MM.1S (cell line): ENCODE measurements around the gene BEND7.

Experiments used
- DNase-seq: peaks from one replicate; pipeline ENCODE4 v3.0.0-alpha.2; 2015
- H2AFZ ChIP-seq: fragments of 300-600 bp; sonication (generic); 2 replicates; pipeline ENCODE4 v1.6.0; 2016; ENCODE audit warnings: antibody characterized with exemption, low read length
- H3F3A ChIP-seq: fragments of 300-600 bp; sonication (generic); 2 replicates; pipeline ENCODE4 v1.6.1; 2016; ENCODE audit warnings: mild to moderate bottlenecking, antibody characterized with exemption, low read length, moderate library complexity, mixed read lengths; ENCODE audit not compliant: insufficient read depth
- H3K27ac ChIP-seq: fragments of 300-600 bp; sonication (generic); 2 replicates; pipeline ENCODE4 v1.5.1; 2016; ENCODE audit warnings: mild to moderate bottlenecking, low read length
- H3K27me3 ChIP-seq: fragments of 300-600 bp; sonication (generic); replicated peaks from 2 replicates; pipeline ENCODE4 v1.6.0; 2016; ENCODE audit warnings: low read length; ENCODE audit not compliant: insufficient read depth
- H3K36me3 ChIP-seq: fragments of 300-600 bp; sonication (generic); replicated peaks from 2 replicates; pipeline ENCODE4 v1.6.1; 2016; ENCODE audit warnings: mild to moderate bottlenecking, low read length, mixed read lengths; ENCODE audit not compliant: insufficient read depth
- H3K4me1 ChIP-seq: fragments of 300-600 bp; sonication (generic); 2 replicates; pipeline ENCODE4 v1.6.1; 2016; ENCODE audit warnings: low read length, mixed read lengths
- H3K4me2 ChIP-seq: fragments of 300-600 bp; sonication (generic); 2 replicates; pipeline ENCODE4 v1.6.0; 2016; ENCODE audit warnings: low read depth, low read length
- H3K4me3 ChIP-seq: fragments of 300-600 bp; sonication (generic); 2 replicates; pipeline ENCODE4 v1.5.1; 2016; ENCODE audit warnings: low read length, mixed read lengths
- H3K79me2 ChIP-seq: fragments of 300-600 bp; sonication (generic); 2 replicates; pipeline ENCODE4 v1.6.1; 2016; ENCODE audit warnings: mixed run types, low read length, mixed read lengths
- H3K9ac ChIP-seq: fragments of 300-600 bp; sonication (generic); 2 replicates; pipeline ENCODE4 v1.6.1; 2016; ENCODE audit warnings: low read length, mixed read lengths
- H3K9me2 ChIP-seq: fragments of 300-600 bp; sonication (generic); replicated peaks from 2 replicates; pipeline ENCODE4 v1.6.1; 2016; ENCODE audit warnings: mild to moderate bottlenecking, low read length, mixed read lengths; ENCODE audit not compliant: insufficient read depth
- H3K9me3 ChIP-seq: fragments of 300-600 bp; sonication (generic); replicated peaks from 2 replicates; pipeline ENCODE4 v1.6.1; 2016; ENCODE audit warnings: mild to moderate bottlenecking, low read length, mixed read lengths; ENCODE audit not compliant: insufficient read depth
- H4K20me1 ChIP-seq: fragments of 300-600 bp; sonication (generic); 2 replicates; pipeline ENCODE4 v1.6.1; 2016; ENCODE audit warnings: mild to moderate bottlenecking, low read length, moderate library complexity, mixed read lengths; ENCODE audit not compliant: insufficient read depth
- CTCF ChIP-seq: fragments of 300-600 bp; sonication (generic); IDR thresholded peaks from 2 replicates; pipeline ENCODE4 v1.5.1; 2016; ENCODE audit warnings: antibody characterized with exemption, low read length, mixed read lengths
- EZH2 ChIP-seq: fragments of 300-600 bp; sonication (generic); optimal IDR thresholded peaks from 2 replicates; pipeline ENCODE3; 2017; ENCODE audit warnings: low read depth, mild to moderate bottlenecking, antibody characterized with exemption, low read length, mixed read lengths
- EZH2phosphoT487 ChIP-seq: fragments of 300-600 bp; sonication (generic); IDR thresholded peaks from 2 replicates; pipeline ENCODE4 v1.6.1; 2018; ENCODE audit warnings: antibody characterized with exemption, low read length

The BEND7 gene

GRCh38 chr10:13535346-13535745 lies 6.5 kb upstream of the BEND7 start:
- Histone ChIP-seq H3K4me1 (no peaks in the 10 kb centered on the region), H3K9me3 (no peaks in the 10 kb centered on the region), H3K9ac (no peak overlapping the region), H3K4me2 (no peak overlapping the region), H3K9me2 (no peaks in the 10 kb centered on the region), H3F3A (no peaks in the 10 kb centered on the region), H4K20me1 (no peaks in the 10 kb centered on the region), H3K79me2 (no peaks in the 10 kb centered on the region), H3K36me3 (no peaks in the 10 kb centered on the region), H3K4me3 (no peak overlapping the region), H3K27ac (no peak overlapping the region), H3K27me3 (no peaks in the 10 kb centered on the region), H2AFZ (no peak overlapping the region)
- no peak for DNase-seq
- no peak for TF ChIP-seq EZH2
- no peak for TF ChIP-seq CTCF
- TF ChIP-seq EZH2phosphoT487 = no peak

GRCh38 chr10:13529714-13529973 lies 830 bp upstream of the BEND7 start:
- Histone ChIP-seq H3K4me1 (no peaks in the 10 kb centered on the region), H3K4me2 (peak overlapping the region; percentile 61; the same call in 1 of the 2 replicates), H3K79me2 (no peaks in the 10 kb centered on the region), H3K36me3 (no peaks in the 10 kb centered on the region), H3K9me3 (no peaks in the 10 kb centered on the region), H4K20me1 (no peaks in the 10 kb centered on the region), H3K9ac (peak overlapping the region; percentile 23; the same call in 1 of the 2 replicates), H3K27ac (no peak overlapping the region), H2AFZ (0 out of 2 replicates have a peak overlapping the region, but pooled peaks have one; percentile 85), H3K9me2 (no peaks in the 10 kb centered on the region), H3K4me3 (peak overlapping the region; percentile 53), H3F3A (no peaks in the 10 kb centered on the region), H3K27me3 (peaks cover 25% of the 10 kb centered on the region)
- DNase-seq = no peak
- TF ChIP-seq CTCF (no peak), EZH2 (no peak), EZH2phosphoT487 (no peak)

GRCh38 chr10:13528123-13528874 lies 515 bp downstream of the BEND7 start:
- no peak for TF ChIP-seq EZH2phosphoT487
- no peak for TF ChIP-seq CTCF
- TF ChIP-seq EZH2 = no peak
- H3K27ac ChIP-seq = no peak overlapping the region
- H3K36me3 ChIP-seq = no peaks in the 10 kb centered on the region
- no peak for DNase-seq
- no peaks in the 10 kb centered on the region for H3K4me1 ChIP-seq
- no peaks in the 10 kb centered on the region for H3K79me2 ChIP-seq
- no peak overlapping the region for H3K9ac ChIP-seq
- no peaks in the 10 kb centered on the region for H3K9me3 ChIP-seq
- H3K9me2 ChIP-seq = no peaks in the 10 kb centered on the region
- H3K27me3 ChIP-seq = peaks cover 25% of the 10 kb centered on the region
- peak overlapping the region; percentile 52 for H3K4me2 ChIP-seq
- H3F3A ChIP-seq = no peaks in the 10 kb centered on the region
- H3K4me3 ChIP-seq = peak overlapping the region; percentile 12; the same call in 1 of the 2 replicates
- H2AFZ ChIP-seq = no peak overlapping the region
- no peaks in the 10 kb centered on the region for H4K20me1 ChIP-seq
